HG03097 (cell line): ENCODE results near the gene BRAT1.

Experiments
- ATAC-seq: cut with Tn5 transposase; IDR thresholded peaks from one replicate; pipeline ENCODE4 v1.9.1; 2021; ENCODE audit not compliant: unreplicated experiment, low FRiP score

Gene BRAT1

DNA sequence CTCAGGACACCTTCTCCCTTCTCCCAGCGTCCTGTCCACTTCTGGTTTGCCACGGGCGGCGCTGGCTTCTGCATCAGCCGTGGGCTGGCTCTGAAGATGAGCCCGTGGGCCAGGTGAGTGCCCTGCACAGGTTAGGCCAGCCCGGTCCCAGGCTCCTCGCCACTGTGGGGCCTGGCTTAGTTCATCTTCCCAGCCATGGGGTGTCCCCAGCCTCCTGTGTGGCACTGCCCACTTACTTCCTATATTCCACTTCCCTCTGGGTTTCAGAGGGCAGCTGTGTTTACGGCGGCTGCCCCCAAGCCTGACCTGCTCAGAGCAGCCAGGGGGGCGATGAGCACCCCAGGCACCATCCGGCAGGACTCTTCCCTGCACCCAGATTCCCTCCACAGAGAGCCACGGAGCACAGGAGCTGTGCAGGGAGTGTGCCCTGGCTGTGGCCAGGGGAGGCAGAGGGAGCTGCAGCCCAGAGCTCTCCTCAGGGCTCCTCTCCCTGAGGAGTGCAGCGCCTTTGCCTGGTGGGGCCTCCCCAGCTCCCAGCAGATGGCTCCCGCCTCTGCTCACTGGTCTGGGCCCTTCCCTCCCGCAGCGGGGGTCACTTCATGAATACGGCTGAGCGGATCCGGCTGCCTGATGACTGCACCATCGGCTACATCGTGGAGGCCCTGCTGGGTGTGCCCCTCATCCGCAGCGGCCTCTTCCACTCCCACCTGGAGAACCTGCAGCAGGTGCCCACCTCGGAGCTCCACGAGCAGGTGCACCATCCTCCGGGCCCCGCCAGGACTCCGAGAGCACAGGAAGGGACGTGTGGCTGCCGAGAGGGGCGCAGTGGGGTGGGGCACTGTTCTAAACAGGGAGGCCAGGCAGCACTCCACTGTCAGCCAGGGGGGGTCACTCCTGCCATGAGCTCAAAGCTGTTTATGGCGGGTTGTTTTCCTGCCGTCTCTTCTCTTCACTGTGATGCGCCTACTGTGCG lies 29.4 kb downstream of the BRAT1 start:
- ATAC-seq = no peak

DNA sequence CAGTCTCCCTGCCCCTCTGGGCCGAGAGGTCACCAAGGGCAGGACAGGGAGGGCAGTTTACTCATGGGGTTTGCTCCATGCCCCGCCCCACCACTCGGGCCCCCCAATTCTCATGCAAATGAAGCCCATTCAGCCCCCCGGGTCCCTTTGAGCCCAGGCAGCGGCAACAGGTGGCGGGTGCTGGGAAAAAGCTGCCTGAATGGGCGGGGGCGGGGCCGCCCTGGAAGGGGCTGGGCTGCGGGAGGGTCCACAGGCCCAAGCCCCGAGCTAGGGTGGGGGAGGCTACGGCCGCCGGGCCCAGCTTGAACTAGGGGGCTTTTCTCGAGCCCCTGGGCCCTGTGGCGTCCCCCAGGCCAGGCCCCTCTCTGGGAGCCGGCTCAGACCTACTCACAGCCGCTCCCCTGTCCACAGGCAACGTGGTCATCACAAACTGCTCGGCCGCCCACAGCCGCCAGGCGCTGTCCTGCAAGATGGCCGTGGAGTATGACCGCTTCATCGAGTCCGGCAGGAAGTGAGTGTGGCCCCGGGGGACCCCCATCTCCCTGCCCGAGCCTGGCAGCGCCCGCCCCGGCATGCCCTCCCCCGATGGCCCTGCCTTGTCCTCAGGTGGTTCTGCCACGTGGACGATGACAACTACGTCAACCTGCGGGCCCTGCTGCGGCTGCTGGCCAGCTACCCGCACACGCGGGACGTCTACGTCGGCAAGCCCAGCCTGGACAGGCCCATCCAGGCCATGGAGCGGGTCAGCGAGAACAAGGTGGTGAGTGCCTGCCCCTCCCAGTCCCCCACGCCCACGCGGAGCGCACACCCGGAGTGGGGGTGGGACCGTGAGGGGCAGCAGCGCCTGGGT lies 30.3 kb downstream of the BRAT1 start:
- ATAC-seq = no peak

DNA sequence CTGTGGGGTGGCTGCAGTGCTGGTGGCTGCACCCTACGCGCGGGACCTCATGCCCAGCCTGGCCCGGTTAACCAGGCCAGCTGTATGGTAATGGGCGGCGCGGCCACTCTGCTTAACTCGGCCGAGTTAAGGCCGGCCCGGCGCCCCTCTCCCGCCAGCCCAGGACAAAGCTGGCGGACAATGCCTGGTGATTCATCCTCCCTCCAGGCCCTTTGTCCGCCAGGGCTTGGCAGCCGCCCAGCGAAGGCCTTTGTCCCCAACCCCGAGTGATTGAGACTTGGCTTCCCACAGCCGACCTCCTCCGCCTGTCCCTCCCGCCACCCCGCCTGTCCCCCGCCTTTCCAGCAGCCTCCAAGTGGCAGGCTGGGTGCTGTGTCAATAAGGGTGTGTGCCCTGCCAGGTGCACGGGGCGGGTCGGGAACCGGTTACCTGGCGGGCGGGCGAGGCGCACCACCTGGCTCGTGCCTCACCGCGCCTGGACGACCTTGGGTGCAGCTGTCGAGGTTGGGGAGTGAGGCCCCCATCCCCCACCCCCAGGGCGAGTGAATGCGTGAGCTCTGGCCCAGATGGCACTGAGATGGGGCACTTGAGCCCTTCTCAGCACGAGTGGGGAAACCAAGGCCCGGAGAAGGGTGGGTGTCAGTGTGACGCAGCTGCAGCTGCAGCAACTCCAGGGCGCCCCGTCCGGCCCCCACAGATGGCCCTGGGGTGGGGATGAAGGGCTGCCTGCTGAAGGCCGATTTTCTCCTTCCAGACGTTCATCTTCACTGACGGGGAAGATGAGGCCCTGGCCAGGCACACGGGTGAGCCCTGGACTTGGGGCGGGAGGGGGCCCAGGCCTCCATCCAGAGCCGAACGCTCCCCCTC lies 31.1 kb downstream of the BRAT1 start:
- no peak for ATAC-seq

DNA sequence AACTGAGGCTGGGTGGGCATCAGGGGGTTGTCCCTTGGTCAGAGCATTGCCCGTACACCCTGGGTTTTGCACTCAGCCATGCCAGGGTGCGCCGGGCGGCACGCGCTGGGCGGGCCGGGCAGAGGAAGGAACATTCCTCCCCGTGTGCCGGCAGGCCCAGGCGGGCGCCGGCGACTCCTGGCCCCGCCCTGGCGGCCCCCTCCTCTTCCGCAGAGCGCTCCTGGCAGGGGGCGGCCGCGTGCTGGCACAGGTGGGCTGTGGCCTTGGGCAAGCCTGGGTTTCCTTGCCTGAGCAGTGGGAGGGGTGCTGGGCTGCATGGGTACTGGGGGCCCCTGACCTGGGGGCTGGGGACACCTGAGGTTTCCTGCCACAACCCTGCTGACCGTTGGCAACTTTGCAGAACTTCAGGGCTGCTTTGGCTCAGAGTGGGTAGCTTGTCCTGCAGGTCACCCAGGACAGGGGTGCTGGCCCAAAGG lies 31.8 kb downstream of the BRAT1 start:
- no peak for ATAC-seq

DNA sequence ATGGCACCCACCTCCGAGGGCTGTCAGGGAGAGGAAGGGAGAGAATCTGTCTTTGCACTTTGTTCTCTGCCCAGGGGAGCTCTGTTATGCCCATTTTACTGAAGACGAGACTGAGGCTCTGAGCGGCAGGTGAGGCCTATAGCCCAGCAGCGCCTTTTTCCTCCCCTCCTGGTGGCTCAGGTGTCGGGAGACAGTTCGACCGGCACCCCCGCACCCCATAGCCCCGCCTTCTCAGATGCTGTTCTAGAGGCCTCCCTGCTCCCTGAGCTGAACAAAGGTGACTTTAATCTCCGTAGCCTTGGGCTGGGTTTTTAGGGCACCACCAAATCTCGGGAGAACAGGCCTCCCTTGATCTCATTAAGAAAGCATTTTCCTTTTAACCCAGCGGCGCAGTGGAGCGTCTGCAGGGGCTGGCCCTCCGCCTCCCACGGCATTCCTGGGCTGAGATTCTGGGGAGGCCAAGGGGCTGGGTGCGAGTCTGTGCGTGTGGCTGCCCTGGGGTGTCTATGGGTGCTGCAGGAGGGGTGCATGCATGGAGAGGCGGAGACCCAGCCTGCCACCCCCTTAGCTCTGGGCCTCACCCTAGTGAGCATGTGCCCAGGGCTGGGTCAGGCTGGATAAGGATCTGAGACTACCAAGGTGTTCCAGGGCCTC lies 32.4 kb downstream of the BRAT1 start:
- ATAC-seq = no peak

DNA sequence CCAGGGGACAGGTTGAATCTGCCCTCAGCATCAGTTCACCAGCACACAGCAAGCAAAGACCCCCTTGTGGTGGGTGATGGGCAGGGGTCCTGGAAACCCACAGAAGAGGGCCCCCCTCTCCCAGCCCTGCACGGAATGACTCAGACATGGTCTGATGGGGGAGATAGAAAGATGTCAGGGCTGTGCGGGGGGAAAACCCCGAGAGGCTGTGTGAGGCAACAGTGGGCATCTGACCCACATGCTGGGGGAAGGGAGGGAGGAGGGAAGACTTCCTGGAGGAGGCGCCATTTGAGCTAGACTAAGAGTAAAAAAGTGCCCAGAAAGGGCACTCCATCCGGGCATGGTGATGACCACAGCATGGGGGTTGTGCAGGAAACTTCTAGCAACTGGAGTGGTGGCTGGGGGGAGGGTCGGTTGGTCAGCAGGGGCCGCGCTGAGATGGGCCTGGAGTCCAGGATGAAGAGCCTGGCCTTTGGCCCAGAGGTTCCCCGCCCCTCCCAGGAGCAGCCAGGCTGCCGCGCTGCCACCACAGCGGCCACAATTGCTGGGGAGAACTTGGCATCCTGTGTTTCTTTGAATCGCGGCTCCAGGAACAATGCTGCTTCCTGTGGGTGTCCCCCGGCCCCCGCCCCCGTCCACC lies 33.3 kb downstream of the BRAT1 start:
- ATAC-seq = no peak

DNA sequence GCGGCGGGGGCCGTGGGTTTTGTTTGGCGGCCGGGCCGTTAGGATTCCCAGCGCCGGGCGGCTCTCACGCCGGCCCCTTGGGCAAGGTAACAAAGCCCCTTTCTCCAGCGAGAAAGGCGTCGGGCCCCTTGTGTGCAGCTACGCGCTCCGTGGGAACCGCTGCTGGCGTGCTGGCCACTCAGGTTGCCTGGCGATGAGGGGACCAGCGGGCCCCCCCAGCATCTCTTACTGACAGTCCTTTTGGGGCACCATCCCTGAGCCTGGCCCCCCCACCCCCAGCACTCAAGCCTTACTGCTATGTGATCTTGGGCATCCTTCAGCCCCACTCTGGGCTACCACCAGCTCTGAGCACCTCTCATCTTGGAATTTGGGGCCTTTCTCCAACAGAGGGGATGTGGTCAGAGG lies 34.0 kb downstream of the BRAT1 start:
- no peak for ATAC-seq

DNA sequence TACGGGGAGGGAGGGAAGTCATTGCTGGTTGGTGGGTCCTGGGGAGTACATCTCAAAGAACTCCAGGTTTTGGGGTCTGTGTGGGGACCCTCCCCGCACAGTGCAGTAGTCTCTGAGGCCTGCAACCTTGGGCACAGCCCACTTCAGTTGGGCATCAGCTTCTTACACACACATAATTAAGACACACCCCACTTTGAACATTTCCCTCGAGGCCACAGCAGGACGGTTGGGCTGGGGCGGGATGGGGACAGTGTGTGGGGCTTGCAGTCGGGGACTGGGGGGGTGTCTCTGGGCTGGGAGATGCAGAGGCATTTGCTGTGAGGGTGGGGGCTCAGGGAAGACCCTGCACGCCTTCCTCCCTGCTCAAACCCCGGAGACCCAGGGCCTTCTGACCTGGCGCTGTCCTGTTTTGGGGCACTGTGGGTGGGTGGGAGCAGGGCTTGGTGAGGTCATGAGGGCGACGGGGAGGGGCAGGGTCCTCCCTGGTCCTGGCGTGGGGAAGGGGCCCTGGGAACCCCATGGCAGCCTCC lies 34.5 kb downstream of the BRAT1 start:
- ATAC-seq = no peak

DNA sequence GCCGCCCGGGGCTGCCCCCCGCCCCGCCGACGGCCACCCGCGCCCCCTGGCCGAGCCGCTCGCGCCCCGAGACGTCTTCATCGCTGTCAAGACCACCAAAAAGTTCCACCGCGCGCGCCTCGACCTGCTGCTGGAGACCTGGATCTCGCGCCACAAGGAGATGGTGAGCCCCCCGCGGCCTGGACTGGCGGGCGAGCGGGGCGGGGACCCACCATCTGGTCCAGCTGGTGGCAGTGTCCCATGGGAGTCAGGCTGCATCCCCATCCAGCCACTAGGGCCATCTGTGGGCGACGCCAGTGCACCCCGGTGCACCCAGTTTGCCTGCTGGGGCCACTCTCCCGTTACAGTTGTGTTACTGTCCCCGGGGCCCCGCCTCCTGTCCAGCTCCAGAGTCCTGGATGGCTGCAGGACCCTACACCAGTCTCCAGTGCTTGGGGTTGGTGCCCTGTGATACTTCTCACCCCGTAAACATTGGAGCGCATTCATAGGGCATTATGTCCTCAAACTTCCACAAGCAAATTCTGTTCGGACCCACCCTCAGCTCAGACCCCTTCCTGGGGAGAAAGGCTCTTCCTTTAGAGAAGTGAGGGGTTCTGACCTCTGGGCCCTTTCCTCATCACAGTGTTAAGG lies 35.1 kb downstream of the BRAT1 start:
- ATAC-seq = no peak

DNA sequence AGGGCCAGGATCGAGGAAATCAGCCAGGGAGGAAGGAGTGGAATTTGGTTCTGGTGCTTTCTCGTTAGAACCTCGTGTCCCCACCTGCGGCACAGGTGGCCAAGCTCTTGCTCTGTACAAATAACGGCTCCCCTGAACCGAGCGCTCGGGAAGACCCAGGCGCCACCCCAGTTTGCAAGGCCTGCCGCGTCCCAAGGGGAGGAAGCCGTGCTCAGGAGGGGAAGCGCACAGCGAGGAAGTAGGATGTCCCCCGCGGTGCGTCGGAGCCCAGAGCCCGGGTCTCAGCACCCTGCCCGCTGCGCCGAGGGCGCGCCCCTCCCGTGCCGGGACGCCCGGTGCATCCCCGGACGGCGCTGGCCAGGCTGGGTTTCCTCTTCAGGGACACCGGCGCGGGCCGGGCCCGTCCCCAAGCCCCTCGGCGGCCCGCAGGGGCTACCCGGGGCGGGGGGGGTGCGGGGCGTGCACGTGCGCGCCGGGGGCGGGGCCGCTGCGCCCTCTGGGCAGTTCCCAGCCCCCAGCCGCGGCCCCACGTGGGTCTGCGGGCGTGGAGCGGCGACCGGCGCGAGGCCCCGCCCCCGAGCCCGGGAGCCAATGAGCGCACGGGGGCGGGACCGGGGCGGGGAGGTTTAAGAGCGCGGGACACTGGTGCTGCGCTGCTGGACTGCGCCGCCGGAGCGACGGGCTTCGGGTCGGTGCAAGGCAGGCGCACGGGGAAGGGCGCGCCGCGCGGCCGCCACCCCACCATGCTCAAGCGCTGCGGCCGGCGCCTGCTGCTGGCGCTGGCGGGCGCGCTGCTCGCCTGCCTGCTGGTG lies 36.0 kb downstream of the BRAT1 start, which contains the start of gene LFNG:
LFNG (plus strand) TSS at position 656 of the 812 bp plus-strand sequence; CDS start at position 744, 88 bp downstream.
- ATAC-seq = peak; percentile 69

DNA sequence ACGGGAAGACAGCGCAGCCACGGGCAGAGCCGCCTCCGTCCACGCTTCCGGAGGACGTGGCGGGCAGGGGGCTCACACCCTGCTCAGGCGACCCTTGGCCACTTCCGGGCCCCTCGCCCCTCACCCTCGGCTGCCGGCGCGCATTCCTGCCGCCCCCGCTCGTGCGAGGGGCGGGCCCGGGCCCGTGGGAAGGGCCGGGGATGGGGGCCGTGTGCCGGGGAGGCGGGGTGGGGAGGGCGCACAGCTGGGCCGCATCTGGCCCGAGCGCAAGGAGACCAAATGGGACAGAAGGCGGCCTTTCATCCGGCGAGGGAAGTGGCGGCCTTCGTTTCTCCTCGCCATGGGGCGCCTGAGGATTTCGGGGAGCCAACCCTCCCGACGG lies 36.6 kb downstream of the BRAT1 start:
- no peak for ATAC-seq

DNA sequence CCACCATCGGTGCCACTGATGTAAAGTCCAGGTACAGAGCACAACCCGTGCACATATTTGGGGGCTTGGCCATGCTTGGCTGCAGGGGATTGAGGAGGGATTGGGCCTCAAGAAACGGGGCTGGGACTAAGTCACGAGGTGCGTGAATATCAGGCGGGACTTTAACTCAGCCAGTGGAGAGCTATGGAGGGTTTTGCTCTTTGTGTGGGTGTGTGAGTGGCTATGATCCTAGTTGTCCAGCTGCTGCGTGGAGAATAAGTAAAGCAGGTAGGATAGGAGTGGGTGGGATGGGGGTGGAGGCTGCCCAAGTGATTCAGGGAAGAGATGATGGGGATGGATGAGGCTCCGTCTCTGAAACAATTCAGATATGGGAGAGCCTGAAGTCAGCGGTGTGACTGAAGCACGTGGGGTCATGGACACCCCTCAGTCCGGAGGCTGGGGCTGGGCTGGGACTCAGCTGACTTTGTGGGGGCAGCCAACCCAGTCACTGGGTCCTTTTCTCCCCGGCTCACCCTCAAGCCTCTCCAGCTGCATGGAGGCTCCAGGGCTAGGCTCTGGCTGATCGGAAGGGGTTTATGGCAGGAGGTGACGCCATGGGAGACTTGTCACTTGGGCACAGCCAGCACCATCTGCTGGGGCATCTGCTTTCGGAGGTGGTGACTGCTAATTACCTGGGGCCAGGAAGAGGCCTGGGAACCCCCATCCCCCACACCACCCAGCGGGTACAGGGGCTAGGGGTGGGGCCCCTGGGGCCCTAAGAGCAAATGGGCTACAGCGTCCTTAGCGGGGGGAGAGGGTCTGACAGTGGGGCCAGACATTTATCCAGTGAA lies 37.4 kb downstream of the BRAT1 start:
- ATAC-seq = no peak

DNA sequence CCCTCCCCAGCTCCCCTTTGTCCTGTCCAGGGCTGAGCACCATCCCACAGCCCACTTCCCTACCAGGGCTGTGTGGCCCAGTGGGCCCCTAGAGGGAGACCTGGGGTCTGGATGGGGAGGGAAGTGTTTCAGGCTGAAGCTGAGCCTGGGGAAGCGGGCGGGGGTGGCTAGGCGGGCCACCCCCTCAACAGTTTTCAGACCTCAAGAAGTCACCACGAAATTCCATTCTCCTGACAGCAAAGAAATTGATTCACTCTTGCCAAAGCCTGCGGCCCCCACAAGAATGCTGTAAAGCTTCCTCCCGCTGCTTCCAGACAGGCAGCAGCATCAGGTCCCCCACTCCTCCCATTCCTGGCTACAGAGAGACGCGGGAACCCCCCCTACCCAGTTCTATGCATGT lies 38.3 kb downstream of the BRAT1 start:
- no peak for ATAC-seq

DNA sequence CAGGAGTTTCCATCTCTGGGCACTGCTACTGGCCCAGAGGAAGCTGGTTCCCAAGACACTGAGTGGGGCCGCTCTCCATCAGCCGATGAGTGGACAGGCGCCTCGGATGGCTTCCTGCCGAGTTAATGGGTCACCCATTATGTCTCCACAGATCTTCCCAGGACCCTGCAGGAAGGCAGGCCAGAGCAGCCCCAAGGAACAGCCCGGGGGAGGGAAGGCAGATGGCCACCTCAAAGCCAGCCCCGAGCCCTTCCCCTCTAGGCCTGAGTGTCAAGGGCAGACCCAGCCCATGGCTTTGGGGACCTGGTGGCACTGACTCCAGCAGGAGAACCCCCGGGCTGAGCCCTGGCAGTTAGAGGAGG lies 39.1 kb downstream of the BRAT1 start:
- no peak for ATAC-seq

DNA sequence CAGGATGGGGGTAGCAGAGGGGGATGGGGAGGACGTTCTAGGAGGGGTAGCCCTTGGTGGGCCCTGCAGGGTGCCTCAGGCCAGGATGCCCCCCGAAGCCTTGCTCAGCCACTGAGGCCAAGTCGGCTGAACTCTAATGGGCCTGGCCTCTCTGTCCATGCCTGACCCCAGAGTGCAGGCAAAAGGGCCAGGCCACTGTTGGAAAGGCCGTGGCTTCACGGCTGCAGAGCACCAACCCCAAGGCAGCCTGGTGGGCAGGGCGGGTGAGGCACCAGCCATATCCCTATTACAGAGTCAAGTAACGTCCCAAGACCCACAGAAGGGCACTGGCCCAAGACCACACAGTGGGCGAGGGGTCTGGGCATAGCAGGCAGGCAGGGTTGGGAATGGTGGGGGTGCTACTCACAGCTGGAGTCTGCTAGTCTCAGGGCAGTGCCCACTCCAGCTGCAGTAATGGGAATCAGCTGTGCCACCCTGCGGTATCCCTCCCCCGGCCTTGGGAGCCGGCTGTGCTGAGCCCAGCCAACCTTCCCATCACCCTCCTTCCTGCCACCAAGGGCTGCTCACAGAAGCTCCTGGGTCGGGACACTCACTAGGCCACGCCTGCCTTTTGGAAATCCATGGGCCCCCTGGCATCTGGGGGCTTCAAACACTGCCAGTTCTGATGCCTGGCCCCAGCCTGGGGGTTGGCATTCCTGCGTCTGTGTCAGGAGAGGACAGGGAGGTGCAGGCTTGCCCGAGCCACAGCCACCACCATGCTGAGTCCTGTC lies 39.7 kb downstream of the BRAT1 start:
- no peak for ATAC-seq
